T-helper 2 cell treated with Interferon-gamma antibody and Interleukin-4, amounts not matched to agents 5 μg/mL and 100 μg/mL, for 36 hours (primary cell): Measurements from ENCODE around the gene CCDC57.
A peak's percentile ranks its signal among the peaks of the same experiment; 100 is the strongest.
"Not testable (repeated sequence)": the region's sequence is repeated elsewhere in the genome, so short reads cannot be mapped to it uniquely, and the experiment has no call there.

Experiments used
- DNase-seq: peaks from one replicate; pipeline ENCODE4 v3.0.0; 2021; ENCODE audit warnings: low spot score
- H3K27ac Mint-ChIP-seq: one replicate; pipeline ENCODE4 v1.8.0; 2021; ENCODE audit warnings: mild to moderate bottlenecking, mixed read lengths
- H3K27me3 Mint-ChIP-seq: one replicate; pipeline ENCODE4 v1.8.0; 2021; ENCODE audit warnings: low read depth, mixed read lengths
- H3K36me3 Mint-ChIP-seq: one replicate; pipeline ENCODE4 v1.8.0; 2021; ENCODE audit warnings: low read depth, mixed read lengths
- H3K4me1 Mint-ChIP-seq: one replicate; pipeline ENCODE4 v1.8.0; 2021; ENCODE audit warnings: low read depth, mixed read lengths
- H3K4me3 Mint-ChIP-seq: one replicate; pipeline ENCODE4 v1.8.0; 2022; ENCODE audit warnings: mild to moderate bottlenecking, moderate library complexity, mixed read lengths
- H3K9me3 Mint-ChIP-seq: one replicate; pipeline ENCODE4 v1.8.0; 2021; ENCODE audit warnings: mixed read lengths

Gene CCDC57

GRCh38 chr17:82216301-82217119 is 3.9 kb upstream of the CCDC57 start:
- Mint-ChIP-seq H3K36me3 (no peaks in the 10 kb centered on the region), H3K4me3 (peak overlapping the region; percentile 32), H3K4me1 (peaks cover 20% of the 10 kb centered on the region), H3K27me3 (no peaks in the 10 kb centered on the region), H3K27ac (peak overlapping the region; percentile 67), H3K9me3 (no peaks in the 10 kb centered on the region)
- peak; percentile 66 for DNase-seq

DNA sequence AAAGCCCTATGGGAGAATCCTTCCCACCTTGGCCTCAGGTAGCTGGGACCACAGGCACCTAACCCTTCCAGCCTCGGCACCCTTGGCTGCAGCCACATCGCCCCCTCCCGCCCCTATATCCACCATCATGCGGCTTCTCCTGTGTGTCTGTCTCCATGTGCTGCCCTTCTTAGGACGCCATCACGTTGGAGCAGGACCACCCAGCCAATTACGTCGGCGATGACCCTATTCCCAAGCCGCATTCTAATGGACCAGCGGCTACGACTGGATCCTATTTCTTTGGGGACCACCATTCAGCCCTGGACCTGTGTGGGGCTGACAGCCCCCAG is 3.3 kb upstream of the CCDC57 start:
- no peak for DNase-seq
- no peaks in the 10 kb centered on the region for H3K9me3 Mint-ChIP-seq
- peak overlapping the region; percentile 67 for H3K27ac Mint-ChIP-seq
- H3K36me3 Mint-ChIP-seq: no peaks in the 10 kb centered on the region
- H3K4me1 Mint-ChIP-seq: peaks cover 23% of the 10 kb centered on the region
- peak overlapping the region; percentile 32 for H3K4me3 Mint-ChIP-seq
- H3K27me3 Mint-ChIP-seq: no peaks in the 10 kb centered on the region

- H3K36me3 Mint-ChIP-seq: no peaks in the 10 kb centered on the region
- no peak for DNase-seq
Measured at GRCh38 chr17:82215095-82215971, 2.7 kb upstream of the CCDC57 start.

GRCh38 chr17:82214012-82214628 is 1.5 kb upstream of the CCDC57 start:
- peak overlapping the region; percentile 44 for H3K27ac Mint-ChIP-seq
- H3K4me1 Mint-ChIP-seq: peaks cover 26% of the 10 kb centered on the region
- no peak for DNase-seq
- no peaks in the 10 kb centered on the region for H3K27me3 Mint-ChIP-seq
- H3K4me3 Mint-ChIP-seq: peak overlapping the region; percentile 69
- H3K9me3 Mint-ChIP-seq: no peaks in the 10 kb centered on the region
- no peaks in the 10 kb centered on the region for H3K36me3 Mint-ChIP-seq

More at GRCh38 chr17:82215095-82215971, 2.7 kb upstream of the CCDC57 start:
- H3K9me3 Mint-ChIP-seq: no peaks in the 10 kb centered on the region
- peaks cover 23% of the 10 kb centered on the region for H3K4me1 Mint-ChIP-seq
- no peaks in the 10 kb centered on the region for H3K27me3 Mint-ChIP-seq
- H3K4me3 Mint-ChIP-seq: no peak overlapping the region
- peak overlapping the region; percentile 67 for H3K27ac Mint-ChIP-seq

- H3K27ac Mint-ChIP-seq: peak overlapping the region; percentile 77
- peak; percentile 65 for DNase-seq
- H3K4me3 Mint-ChIP-seq: peak overlapping the region; percentile 77
- H3K36me3 Mint-ChIP-seq: no peaks in the 10 kb centered on the region
- no peaks in the 10 kb centered on the region for H3K9me3 Mint-ChIP-seq
- H3K4me1 Mint-ChIP-seq: peaks cover 29% of the 10 kb centered on the region
- no peaks in the 10 kb centered on the region for H3K27me3 Mint-ChIP-seq
Measured at GRCh38 chr17:82213251-82214011, 789 bp upstream of the CCDC57 start.

GRCh38 chr17:82210655-82211054 is 2.0 kb downstream of the CCDC57 start:
- peaks cover 27% of the 10 kb centered on the region for H3K4me1 Mint-ChIP-seq
- not testable (repeated sequence) for DNase-seq, H3K9me3 Mint-ChIP-seq, H3K27ac Mint-ChIP-seq, H3K4me3 Mint-ChIP-seq, H3K27me3 Mint-ChIP-seq, H3K36me3 Mint-ChIP-seq

DNA sequence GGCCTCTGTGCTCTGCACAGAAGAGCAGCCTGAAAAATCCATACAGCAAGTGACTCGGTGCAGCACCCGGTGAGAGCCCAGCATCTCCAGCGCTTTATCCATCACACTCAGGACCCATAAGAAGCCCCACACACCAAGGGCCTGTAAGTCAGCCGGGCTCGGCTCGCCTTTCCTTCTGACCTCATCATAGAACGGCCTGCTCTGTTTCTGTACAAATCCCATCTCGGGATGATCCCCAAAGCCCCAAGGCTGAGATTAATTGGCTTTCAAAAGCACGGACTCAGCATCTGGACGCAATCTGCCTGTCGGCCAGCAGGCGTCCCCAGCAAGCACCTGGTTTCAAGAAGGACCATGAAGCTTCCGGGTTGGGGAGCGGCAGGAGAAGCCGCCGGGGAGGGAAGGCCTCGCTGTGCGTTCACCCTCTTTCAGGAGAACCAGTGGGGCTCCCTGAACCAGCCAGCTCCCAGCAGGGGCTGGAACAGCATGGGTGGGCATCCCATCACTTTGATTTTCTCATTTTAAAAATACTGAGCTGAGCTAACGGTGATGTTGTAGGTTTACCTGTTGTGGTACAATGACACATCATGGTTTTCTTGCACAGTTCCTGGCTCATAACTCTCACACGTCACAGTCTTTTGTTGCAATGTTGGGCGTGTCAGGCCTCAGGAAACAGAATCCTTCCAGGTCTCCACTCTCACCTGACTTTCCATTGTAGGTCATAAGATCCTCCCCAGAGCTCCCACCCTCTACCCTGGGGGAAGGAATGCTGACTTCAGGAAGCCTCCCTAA is 6.7 kb downstream of the CCDC57 start:
- Mint-ChIP-seq H3K27ac (peak overlapping the region; percentile 96), H3K4me3 (peak overlapping the region; percentile 64), H3K27me3 (no peaks in the 10 kb centered on the region), H3K9me3 (no peaks in the 10 kb centered on the region), H3K4me1 (peaks cover 42% of the 10 kb centered on the region), H3K36me3 (peaks cover 5% of the 10 kb centered on the region)
- DNase-seq: peak; percentile 76

- Mint-ChIP-seq H3K27ac (peak overlapping the region; percentile 69), H3K9me3 (no peaks in the 10 kb centered on the region), H3K4me1 (peaks cover 48% of the 10 kb centered on the region), H3K4me3 (peak overlapping the region; percentile 18), H3K36me3 (peaks cover 6% of the 10 kb centered on the region), H3K27me3 (no peaks in the 10 kb centered on the region)
- DNase-seq: peak; percentile 46
Measured at GRCh38 chr17:82204831-82205719, 7.6 kb downstream of the CCDC57 start.

- peaks cover 10% of the 10 kb centered on the region for H3K36me3 Mint-ChIP-seq
- H3K4me3 Mint-ChIP-seq: no peak overlapping the region
- peak overlapping the region; percentile 49 for H3K27ac Mint-ChIP-seq
- H3K27me3 Mint-ChIP-seq: no peaks in the 10 kb centered on the region
- no peak for DNase-seq
- H3K9me3 Mint-ChIP-seq: no peaks in the 10 kb centered on the region
- H3K4me1 Mint-ChIP-seq: peaks cover 53% of the 10 kb centered on the region
Measured at GRCh38 chr17:82203920-82204319, 8.7 kb downstream of the CCDC57 start.

DNA sequence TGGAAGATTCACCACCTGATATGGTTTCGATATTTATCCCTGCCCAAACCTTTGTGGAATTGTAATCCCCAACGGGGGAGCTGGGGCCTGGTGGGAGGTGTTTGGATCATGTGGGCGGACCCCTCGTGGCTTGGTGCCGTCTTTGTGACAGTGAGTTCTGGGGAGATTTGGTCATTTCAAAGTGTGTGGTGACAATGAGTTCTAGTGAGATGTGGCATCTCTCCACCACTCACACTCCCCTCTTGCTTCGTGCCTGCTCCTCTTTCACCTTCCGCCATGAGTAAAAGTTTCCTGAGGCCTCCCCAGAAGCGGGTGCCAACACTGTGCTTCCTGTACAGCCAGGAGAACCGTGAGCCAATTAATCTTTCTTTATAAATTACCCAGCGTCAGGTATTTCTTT is 9.7 kb downstream of the CCDC57 start:
- Mint-ChIP-seq H3K4me3 (no peak overlapping the region), H3K27me3 (no peaks in the 10 kb centered on the region), H3K27ac (peak overlapping the region; percentile 14), H3K36me3 (peaks cover 16% of the 10 kb centered on the region), H3K4me1 (peaks cover 60% of the 10 kb centered on the region), H3K9me3 (no peaks in the 10 kb centered on the region)
- no peak for DNase-seq

DNA sequence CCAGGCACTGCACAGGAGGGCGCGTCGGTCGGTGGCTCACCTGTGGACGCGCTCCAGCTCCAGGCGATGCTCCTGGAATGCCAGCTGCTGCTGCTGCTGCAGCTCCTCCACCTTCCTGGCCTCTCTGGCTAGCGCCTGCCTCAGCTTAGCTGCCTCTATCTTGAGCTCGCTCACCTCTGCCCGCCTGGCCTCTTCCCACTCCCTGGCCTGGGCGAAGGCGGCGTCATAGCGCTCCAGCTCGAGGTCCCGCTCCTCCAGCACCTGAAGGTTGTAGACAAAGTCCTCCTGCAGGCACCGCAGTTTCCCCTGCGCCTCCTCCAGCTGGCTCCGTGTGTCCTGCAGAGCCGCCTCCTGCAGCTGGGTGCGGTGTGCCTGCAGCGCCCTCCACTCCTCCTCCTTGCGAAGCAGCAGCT is 11.1 kb downstream of the CCDC57 start:
- Mint-ChIP-seq H3K27me3 (no peaks in the 10 kb centered on the region), H3K36me3 (peaks cover 18% of the 10 kb centered on the region), H3K4me3 (no peak overlapping the region), H3K4me1 (peaks cover 66% of the 10 kb centered on the region), H3K27ac (peak overlapping the region; percentile 68), H3K9me3 (no peaks in the 10 kb centered on the region)
- DNase-seq: no peak
